Measurements from ENCODE around the gene SPEM2.
"Not testable (repeated sequence)": the region's sequence is repeated elsewhere in the genome, so short reads cannot be mapped to it uniquely, and the experiment has no call there.

The SPEM2 gene

DNA sequence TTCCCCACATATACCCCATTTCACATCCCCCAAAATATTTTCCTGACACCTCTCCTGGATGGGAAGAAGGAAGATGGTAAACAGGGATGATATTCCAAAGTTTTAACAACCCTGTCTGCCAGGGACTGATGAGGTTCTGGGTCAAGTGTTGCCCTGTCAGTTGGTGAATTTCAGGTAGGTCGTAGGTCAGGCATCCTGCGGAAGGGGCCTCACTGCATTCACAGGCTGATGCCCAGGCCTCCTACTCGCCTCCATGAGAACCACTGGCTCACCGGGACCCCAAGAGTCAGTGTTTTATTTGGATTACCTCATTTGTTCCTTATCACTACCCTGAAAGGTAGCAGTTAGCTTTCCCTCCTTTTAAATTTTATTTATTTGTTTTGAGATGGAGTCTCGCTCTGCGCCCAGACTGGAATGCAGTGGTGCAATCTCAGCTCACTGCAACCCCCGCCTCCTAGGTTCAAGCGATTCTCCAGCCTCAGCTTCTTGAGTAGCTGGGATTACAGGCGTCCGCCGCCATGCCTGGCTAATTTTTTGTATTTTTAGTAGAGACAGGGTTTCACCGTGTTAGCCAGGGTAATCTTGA is 43.5 kb downstream of the SPEM2 start:
- DNase-seq (ENCODE audit: low read depth in 1 of 2, low spot score in 1 of 2), result no peak

DNA sequence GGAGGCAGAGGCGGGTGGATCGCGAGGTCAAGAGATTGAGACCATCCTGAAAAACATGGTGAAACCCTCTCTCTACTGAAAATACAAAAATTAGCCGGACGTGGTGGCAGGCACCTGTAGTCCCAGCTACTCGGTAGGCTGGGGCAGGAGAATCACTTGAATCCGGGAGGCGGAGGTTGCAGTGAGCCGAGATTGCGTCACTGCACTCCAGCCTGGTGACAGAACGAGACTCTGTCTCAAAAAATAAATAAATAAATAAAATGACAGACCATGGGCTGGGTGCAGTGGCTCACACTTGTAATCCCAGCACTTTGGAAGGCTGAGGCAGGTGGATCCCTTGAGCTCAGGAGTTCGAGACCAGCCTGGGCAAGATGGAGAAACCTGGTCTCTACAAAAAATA is 44.4 kb downstream of the SPEM2 start:
- not testable (repeated sequence) for DNase-seq (ENCODE audit: low read depth in 1 of 2, low spot score in 1 of 2)

DNA sequence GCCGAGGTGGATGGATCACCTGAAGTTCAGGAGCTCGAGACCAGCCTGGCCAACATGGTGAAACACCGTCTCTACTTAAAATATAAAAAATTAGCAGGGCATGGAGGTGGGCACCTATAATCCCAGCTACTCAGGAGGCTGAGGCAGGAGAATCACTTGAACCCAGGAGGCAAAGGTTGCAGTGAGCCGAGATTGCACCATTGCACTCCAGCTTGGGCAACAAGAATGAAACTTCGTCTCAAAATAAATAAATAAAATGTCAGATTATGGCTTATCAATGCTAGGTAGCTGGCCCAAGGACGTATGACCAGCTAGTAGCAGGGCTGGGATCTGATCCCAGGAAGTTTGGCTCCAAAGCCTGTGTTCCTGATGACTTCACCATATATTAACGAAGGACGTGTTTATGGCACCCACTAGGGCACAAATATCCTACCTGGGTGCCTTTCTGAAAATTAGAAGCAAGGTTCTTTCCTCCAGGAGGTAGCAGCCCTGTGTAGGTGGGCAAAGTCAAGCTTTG is 45.1 kb downstream of the SPEM2 start:
- not testable (repeated sequence) for DNase-seq (ENCODE audit: low read depth in 1 of 2, low spot score in 1 of 2)

DNA sequence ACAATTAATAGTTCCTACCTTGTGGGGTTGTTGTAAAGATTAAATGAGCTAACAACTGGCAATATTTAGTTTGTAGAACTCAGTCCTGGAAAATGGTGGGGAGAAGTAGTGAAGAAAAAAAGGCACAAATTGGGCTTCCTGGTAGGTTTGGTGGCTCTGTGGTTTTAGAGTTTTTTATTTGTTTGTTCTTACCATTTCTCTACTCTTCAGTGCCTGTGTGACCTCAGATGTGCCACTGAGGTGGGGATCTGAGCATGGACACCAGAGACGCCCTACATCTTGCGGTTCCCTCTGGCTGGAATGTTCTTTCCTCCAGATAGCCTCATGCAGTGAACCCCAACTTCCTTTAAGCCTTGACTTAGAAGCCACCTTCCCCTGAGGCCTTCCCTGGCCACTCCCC is 46.3 kb downstream of the SPEM2 start:
- DNase-seq (ENCODE audit: low read depth in 1 of 2, low spot score in 1 of 2), result no peak

DNA sequence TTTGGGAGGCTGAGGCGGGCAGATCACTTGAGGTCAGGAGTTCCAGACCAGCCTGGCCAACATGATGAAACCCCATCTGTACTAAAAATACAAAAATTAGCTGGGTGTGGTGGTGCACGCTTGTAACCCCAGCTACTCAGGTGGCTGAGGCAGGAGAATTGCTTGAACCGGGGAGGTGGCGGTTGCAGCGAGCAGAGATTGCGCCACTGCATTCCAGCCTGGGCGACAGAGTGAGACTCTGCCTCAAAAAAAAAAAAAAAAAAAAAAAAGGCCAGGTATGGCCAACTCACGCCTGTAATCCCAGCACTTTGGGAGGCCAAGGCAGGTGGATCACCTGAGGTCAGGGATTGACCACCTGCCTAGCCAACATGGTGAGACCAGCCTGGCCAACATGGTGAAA is 49.4 kb downstream of the SPEM2 start:
- not testable (repeated sequence) for DNase-seq (ENCODE audit: low read depth in 1 of 2, low spot score in 1 of 2)

DNA sequence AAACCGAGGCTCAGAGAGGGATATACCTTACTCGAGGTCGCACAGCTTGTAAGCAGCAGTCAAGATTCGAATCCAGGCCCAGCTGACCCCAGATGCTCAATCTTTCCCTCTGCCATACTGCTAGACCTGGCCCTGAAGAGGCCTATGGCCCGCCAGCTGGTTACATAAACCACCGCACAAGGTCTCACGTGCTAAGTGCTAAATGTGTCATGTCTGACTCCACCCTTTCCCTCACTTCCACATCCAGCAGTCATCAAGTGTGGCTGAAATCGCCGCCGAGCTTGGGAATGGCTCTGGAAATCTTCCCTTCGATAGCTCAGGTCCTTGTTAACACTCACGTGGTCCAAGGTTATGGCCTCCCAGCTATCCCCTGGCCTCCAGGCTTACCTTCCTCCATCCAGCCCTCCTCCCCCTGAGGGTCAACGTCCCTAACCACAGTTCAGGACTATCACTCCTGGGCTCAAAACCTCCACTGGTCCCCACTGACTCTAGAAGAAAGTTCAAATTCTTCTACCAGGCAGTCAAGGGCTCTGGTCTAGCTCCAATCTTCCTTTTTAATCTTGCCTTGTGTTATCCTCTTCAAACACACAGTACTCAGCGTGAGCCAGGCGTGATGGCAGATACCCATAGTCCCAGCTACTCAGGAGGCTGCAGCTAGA is 50.5 kb downstream of the SPEM2 start:
- no peak for DNase-seq (ENCODE audit: low read depth in 1 of 2, low spot score in 1 of 2)

DNA sequence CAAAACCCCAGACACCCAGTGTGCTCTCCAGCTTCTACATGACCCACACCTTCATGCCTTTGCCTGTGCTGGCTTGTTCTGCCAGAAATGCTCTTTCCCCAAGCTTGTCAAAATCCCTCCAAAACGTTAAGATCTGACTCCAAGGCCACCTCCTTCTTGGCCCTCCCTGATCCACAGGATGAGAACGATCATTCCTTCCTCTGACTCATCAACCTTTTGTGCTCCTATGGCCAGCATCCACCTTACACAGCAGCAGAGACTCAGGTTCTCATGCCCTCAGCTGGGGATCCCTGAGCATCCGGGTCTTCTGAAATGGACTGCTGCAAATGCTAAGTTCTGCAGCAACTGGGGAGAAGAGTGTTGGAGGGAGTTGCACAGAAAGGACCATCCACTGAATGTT is 51.1 kb downstream of the SPEM2 start:
- no peak for DNase-seq (ENCODE audit: low read depth in 1 of 2, low spot score in 1 of 2)

DNA sequence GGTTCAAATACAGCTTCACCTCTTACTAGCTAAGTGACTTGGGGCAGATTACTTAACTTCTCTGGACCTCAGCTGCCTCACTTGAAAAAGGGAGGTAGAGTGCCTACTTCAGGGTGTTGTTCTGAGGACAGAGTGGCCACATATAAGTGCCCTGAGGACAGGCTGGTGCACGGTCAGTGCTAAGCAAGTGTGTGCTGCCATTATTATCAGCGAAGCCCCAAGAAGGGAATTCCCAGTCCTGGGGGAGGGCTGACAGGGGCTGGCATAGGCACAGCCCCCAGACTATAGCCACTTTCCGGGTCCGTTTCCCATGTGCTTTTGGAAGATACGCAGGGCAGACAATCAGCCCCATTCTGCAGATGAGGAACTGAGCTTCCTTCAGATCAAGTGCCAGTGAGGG is 51.5 kb downstream of the SPEM2 start:
- no peak for DNase-seq (ENCODE audit: low read depth in 1 of 2, low spot score in 1 of 2)
